Left ventricle myocardium inferior (tissue), 1 donor: Measurements from ENCODE around the gene CIRBP. TPM values are rescaled to one million over a fixed set of nuclear protein-coding genes. Genes with fewer than 3 reads are reported as not detected.

Experiments used
- DNase-seq: peaks from one replicate; pipeline ENCODE4 v3.0.0-alpha.2; 2020
- H3K27ac ChIP-seq: fragments of 200-600 bp; replicated peaks from 2 replicates; pipeline ENCODE4 v1.8.0; 2021
- H3K27me3 ChIP-seq: fragments of 200-600 bp; 2 replicates; pipeline ENCODE4 v1.8.0; 2021; ENCODE audit warnings: low read depth
- H3K36me3 ChIP-seq: fragments of 200-600 bp; 2 replicates; pipeline ENCODE4 v1.8.0; 2021
- H3K4me1 ChIP-seq: fragments of 200-600 bp; 2 replicates; pipeline ENCODE4 v1.8.0; 2021
- H3K4me3 ChIP-seq: fragments of 200-600 bp; 2 replicates; pipeline ENCODE4 v1.8.0; 2021; ENCODE audit warnings: mild to moderate bottlenecking, moderate library complexity
- H3K9me3 ChIP-seq: fragments of 200-600 bp; replicated peaks from 2 replicates; pipeline ENCODE4 v1.8.0; 2021
- intact Hi-C: fragments of 100-400 bp; cut with micrococcal nuclease; formaldehyde crosslinking; loops from one replicate; pipeline ENCODE4 v1.11.0; 2022
- total RNA-seq: library from RNA; stranded (reverse); fragmentation: NEBNext Ultra II Directional; extraction: Animal tissue kit (Norgen Biotek cat#: 25700); gene quantifications from one replicate; pipeline ENCODE4 v1.2.1, GENCODE V29; 2021
- TF ChIP-seq, protein P1 (sequence below): fragments of 200-600 bp; IDR thresholded peaks from 2 replicates; pipeline ENCODE4 v1.8.0; 2021; ENCODE audit warnings: antibody characterized with exemption, mild to moderate bottlenecking, borderline replicate concordance
- donor health status: DM: no; HTN: yes; CAD: no; lungs with severe emphysema.

CIRBP gene
- total RNA-seq, 1 donor from 2014 or later: 229 TPM

GRCh38 chr19:1271528-1272422 is 2.6 kb downstream of the CIRBP start:
- no peaks in the 10 kb centered on the region for H3K27me3 ChIP-seq
- intact Hi-C loops: no loop called here
- H3K27ac ChIP-seq: peak overlapping the region; percentile 100
- TF ChIP-seq, protein P1, sequence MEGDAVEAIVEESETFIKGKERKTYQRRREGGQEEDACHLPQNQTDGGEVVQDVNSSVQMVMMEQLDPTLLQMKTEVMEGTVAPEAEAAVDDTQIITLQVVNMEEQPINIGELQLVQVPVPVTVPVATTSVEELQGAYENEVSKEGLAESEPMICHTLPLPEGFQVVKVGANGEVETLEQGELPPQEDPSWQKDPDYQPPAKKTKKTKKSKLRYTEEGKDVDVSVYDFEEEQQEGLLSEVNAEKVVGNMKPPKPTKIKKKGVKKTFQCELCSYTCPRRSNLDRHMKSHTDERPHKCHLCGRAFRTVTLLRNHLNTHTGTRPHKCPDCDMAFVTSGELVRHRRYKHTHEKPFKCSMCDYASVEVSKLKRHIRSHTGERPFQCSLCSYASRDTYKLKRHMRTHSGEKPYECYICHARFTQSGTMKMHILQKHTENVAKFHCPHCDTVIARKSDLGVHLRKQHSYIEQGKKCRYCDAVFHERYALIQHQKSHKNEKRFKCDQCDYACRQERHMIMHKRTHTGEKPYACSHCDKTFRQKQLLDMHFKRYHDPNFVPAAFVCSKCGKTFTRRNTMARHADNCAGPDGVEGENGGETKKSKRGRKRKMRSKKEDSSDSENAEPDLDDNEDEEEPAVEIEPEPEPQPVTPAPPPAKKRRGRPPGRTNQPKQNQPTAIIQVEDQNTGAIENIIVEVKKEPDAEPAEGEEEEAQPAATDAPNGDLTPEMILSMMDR: no peak
- peak overlapping the region; percentile 86 for H3K4me3 ChIP-seq
- H3K36me3 ChIP-seq: peaks cover 50% of the 10 kb centered on the region
- H3K4me1 ChIP-seq: peaks cover 90% of the 10 kb centered on the region
- no peaks in the 10 kb centered on the region for H3K9me3 ChIP-seq
- DNase-seq: no peak

- H3K9me3 ChIP-seq: no peaks in the 10 kb centered on the region
- peaks cover 50% of the 10 kb centered on the region for H3K36me3 ChIP-seq
- DNase-seq: no peak
- intact Hi-C loops: no loop called here
- H3K27me3 ChIP-seq: no peaks in the 10 kb centered on the region
- TF ChIP-seq, protein P1: no peak
- peaks cover 86% of the 10 kb centered on the region for H3K4me1 ChIP-seq
- peak overlapping the region; percentile 100 for H3K27ac ChIP-seq
- peak overlapping the region; percentile 86 for H3K4me3 ChIP-seq
Measured at GRCh38 chr19:1272423-1273262, 3.5 kb downstream of the CIRBP start.

DNA sequence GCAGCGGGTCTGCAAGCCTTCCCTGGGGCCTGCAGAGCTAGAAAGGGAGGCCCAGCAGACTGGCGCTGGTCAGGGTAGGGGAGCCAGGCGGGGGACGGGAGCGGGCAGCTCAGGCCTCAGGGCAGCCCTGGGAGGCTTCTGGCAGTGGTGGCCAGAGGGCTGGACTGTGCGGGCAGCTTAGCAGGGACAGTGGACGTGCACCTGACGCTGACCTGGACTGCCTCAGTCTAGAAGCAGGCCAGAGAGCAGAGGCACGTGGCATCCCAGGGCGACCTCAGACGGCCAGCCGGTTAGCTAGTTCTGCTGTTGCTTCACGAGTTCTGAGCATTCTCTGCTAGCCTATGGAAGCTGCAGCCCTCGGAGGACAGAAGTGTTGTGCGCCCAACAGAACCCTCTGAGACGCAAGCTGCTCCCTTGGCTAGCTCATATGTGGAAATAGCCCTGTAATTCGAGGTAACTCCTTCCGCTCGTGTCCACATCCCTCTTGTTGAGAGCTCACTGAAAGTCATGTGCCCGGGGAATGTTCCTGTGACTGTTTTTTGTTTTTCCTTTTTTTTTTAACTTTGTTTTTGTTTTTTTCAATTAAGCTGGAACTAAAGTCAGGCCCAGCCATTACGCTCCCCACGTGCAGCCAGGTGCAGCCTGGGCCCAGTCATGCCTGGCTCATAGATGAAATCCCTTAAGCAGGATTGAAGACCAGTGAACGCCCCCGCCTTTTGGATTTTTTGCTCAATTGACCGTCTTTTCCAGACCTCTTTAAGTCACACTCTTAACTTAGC is 4.3 kb downstream of the CIRBP start:
- intact Hi-C loops: no loop called here
- TF ChIP-seq, protein P1: no peak
- peak overlapping the region; percentile 100 for H3K27ac ChIP-seq
- H3K36me3 ChIP-seq: peaks cover 50% of the 10 kb centered on the region
- no peaks in the 10 kb centered on the region for H3K27me3 ChIP-seq
- H3K4me1 ChIP-seq: peaks cover 77% of the 10 kb centered on the region
- no peak for DNase-seq
- no peaks in the 10 kb centered on the region for H3K9me3 ChIP-seq
- H3K4me3 ChIP-seq: peak overlapping the region; percentile 86

GRCh38 chr19:1274081-1274851 is 5.1 kb downstream of the CIRBP start:
- H3K4me1 ChIP-seq: peaks cover 73% of the 10 kb centered on the region
- peaks cover 57% of the 10 kb centered on the region for H3K36me3 ChIP-seq
- peak overlapping the region; percentile 86 for H3K4me3 ChIP-seq
- H3K27me3 ChIP-seq: no peaks in the 10 kb centered on the region
- TF ChIP-seq, protein P1: no peak
- DNase-seq: no peak
- intact Hi-C loops: no loop called here
- peak overlapping the region; percentile 100 for H3K27ac ChIP-seq
- no peaks in the 10 kb centered on the region for H3K9me3 ChIP-seq
